Gastroesophageal sphincter (tissue), 3 donors: ENCODE data around the gene INPP4B.

Source experiments
- EP300 ChIP-seq: sonication (generic); formaldehyde crosslinking; IDR thresholded peaks from one replicate; pipeline ENCODE4 v1.6.1; 2017; ENCODE audit warnings: antibody characterized with exemption, mild to moderate bottlenecking
- POLR2A ChIP-seq, 2 donors: fragments of 450-650 bp; IDR thresholded peaks; one replicate each; pipeline ENCODE4 v1.6.1; 2017; ENCODE audit warnings: antibody characterized with exemption in 2 of 2, mild to moderate bottlenecking in 2 of 2, moderate library complexity in 1 of 2
- POLR2AphosphoS5 ChIP-seq: sonication (generic); formaldehyde crosslinking; IDR thresholded peaks from one replicate; pipeline ENCODE4 v1.6.1; 2017; ENCODE audit warnings: antibody characterized with exemption
- TF ChIP-seq, protein P1 (sequence below), 4 experiments: fragments of 200-600 bp in 2 of 4; fragments of 450-650 bp in 2 of 4; sonication (generic) in 1 of 4; IDR thresholded peaks; one replicate each; pipeline ENCODE4 v1.5.1; 2017 to 2019; ENCODE audit warnings: antibody characterized with exemption in 4 of 4, mild to moderate bottlenecking in 2 of 4, moderate library complexity in 2 of 4

DNA sequence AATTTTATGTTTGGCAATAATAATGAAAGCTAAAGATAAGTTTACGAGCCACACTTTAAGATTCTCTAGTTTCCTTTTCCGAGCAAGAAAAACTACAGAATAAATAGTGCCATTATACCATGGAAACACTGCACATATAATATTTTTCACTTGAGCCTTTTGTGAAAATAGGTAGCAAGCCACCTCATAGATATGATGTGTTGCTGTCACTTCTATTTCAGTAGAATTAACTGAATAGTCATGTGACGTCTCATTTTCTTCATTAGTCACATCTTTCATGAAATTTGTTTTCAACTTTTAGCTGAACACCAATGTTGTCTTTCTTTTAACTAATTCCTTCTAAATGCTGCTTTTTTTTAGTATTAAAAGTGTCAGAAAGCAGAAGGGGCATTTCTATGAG lies 574.3 kb downstream of the INPP4B start:
- TF ChIP-seq, protein P1, sequence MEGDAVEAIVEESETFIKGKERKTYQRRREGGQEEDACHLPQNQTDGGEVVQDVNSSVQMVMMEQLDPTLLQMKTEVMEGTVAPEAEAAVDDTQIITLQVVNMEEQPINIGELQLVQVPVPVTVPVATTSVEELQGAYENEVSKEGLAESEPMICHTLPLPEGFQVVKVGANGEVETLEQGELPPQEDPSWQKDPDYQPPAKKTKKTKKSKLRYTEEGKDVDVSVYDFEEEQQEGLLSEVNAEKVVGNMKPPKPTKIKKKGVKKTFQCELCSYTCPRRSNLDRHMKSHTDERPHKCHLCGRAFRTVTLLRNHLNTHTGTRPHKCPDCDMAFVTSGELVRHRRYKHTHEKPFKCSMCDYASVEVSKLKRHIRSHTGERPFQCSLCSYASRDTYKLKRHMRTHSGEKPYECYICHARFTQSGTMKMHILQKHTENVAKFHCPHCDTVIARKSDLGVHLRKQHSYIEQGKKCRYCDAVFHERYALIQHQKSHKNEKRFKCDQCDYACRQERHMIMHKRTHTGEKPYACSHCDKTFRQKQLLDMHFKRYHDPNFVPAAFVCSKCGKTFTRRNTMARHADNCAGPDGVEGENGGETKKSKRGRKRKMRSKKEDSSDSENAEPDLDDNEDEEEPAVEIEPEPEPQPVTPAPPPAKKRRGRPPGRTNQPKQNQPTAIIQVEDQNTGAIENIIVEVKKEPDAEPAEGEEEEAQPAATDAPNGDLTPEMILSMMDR (IDR thresholded peaks at IDR 0.05): no peak
- TF ChIP-seq POLR2A (IDR thresholded peaks at IDR 0.05) (no peak), EP300 (no peak), POLR2AphosphoS5 (no peak)
